GM12878 (cell line): ENCODE measurements around the gene TNRC6C. TPM values are rescaled to one million over a fixed set of nuclear protein-coding genes. Genes with fewer than 3 reads are reported as not detected.

Experiments used
- ATAC-seq: fragments of 200-7000 bp; cut with Tn5 transposase; 3 replicates; pipeline ENCODE4 v1.9.1; 2020; ENCODE audit warnings: mild to moderate bottlenecking, moderate library complexity
- BruUV-seq: library from RNA; stranded (reverse); fragments of 400-500 nt; replicated peaks from 2 replicates; lab custom pipeline; 2021; lab: Mats Ljungman, UMichigan
- CTCF ChIA-PET: fragments of 300-600 bp; sonication (Branson Sonifier 250); formaldehyde crosslinking; extraction: SDS; loops from one replicate; lab custom pipeline; 2021; ENCODE audit warnings: inconsistent platforms; lab: Yijun Ruan, JAX
- POLR2A ChIA-PET: fragments of 350-600 bp; formaldehyde crosslinking; extraction: SDS; loops from one replicate; lab custom pipeline; 2021; ENCODE audit warnings: inconsistent platforms; lab: Charles Lee
- RAD21 ChIA-PET: fragments of 300-600 bp; sonication (Branson Sonifier 250); formaldehyde crosslinking; loops from one replicate; lab custom pipeline; 2023; ENCODE audit warnings: antibody characterized with exemption; ENCODE audit not compliant: unreplicated experiment; lab: Charles Lee
- SMC1A ChIA-PET: fragments of 300-600 bp; sonication (Branson Sonifier 250); formaldehyde crosslinking; loops from one replicate; lab custom pipeline; 2023; ENCODE audit not compliant: unreplicated experiment, uncharacterized antibody; lab: Charles Lee
- DNase-seq: peaks from one replicate; pipeline ENCODE4 v3.0.0-alpha.2; 2011; ENCODE audit warnings: low read depth, low spot score
- FAIRE-seq: peaks from 3 replicates; lab custom pipeline; 2011; peaks lifted over from hg19 to GRCh38; lab: Jason Lieb, UNC
- H2AFZ ChIP-seq: 2 replicates; pipeline ENCODE4 v1.6.0; 2011; ENCODE audit warnings: low read depth, low read length, control low read depth; ENCODE audit not compliant: control insufficient read depth
- H3K27ac ChIP-seq: 2 replicates; pipeline ENCODE4 v1.5.1; 2011; ENCODE audit warnings: control low read depth; ENCODE audit not compliant: control insufficient read depth, insufficient read depth
- H3K27me3 ChIP-seq, 2 experiments: replicated peaks in 1 of 2; 2 replicates each; pipeline versions ENCODE4 v1.6.0 to v1.6.1; 2011; ENCODE audit warnings: low read length in 1 of 2; ENCODE audit not compliant: control insufficient read depth in 2 of 2, insufficient read depth in 2 of 2
- H3K36me3 ChIP-seq, 2 experiments: 2 replicates each; pipeline ENCODE4 v1.5.1; 2011; ENCODE audit warnings: low read length in 1 of 2; ENCODE audit not compliant: control insufficient read depth in 2 of 2, insufficient read depth in 2 of 2
- H3K4me1 ChIP-seq: 2 replicates; pipeline ENCODE4 v1.6.1; 2011; ENCODE audit warnings: mild to moderate bottlenecking, low read length, moderate library complexity, mixed read lengths; ENCODE audit not compliant: control insufficient read depth, insufficient read depth
- H3K4me2 ChIP-seq: 2 replicates; pipeline ENCODE4 v1.6.0; 2011; ENCODE audit warnings: control low read depth; ENCODE audit not compliant: control insufficient read depth, insufficient read depth
- H3K4me3 ChIP-seq: fragments of 200-600 bp; sonication (generic); 2 replicates; pipeline ENCODE4 v1.5.1; 2016
- H3K79me2 ChIP-seq: 2 replicates; pipeline ENCODE4 v1.6.0; 2011; ENCODE audit warnings: low read length; ENCODE audit not compliant: control insufficient read depth, insufficient read depth
- H3K9ac ChIP-seq: 2 replicates; pipeline ENCODE4 v1.8.0; 2011; ENCODE audit warnings: low read length, control low read depth, mixed read lengths; ENCODE audit not compliant: control insufficient read depth, insufficient read depth
- H3K9me3 ChIP-seq: replicated peaks from 3 replicates; pipeline ENCODE4 v1.5.1; 2011; ENCODE audit warnings: mild to moderate bottlenecking, low read length; ENCODE audit not compliant: control insufficient read depth, insufficient read depth
- H4K20me1 ChIP-seq: 2 replicates; pipeline ENCODE4 v1.6.0; 2011; ENCODE audit not compliant: control insufficient read depth, insufficient read depth
- ASH2L ChIP-seq: fragments of 300-600, 200-600 bp; sonication (generic); IDR thresholded peaks from 2 replicates; pipeline ENCODE4 v1.6.1; 2017; ENCODE audit warnings: low read depth, mild to moderate bottlenecking, borderline replicate concordance
- ATF3 ChIP-seq: IDR thresholded peaks from 2 replicates; pipeline ENCODE4 v1.6.1; 2011; ENCODE audit warnings: low read depth, mild to moderate bottlenecking, low read length, moderate library complexity, borderline replicate concordance; ENCODE audit errors: extremely low read depth
- CBX5 ChIP-seq: sonication (generic); IDR thresholded peaks from 2 replicates; pipeline ENCODE4 v1.6.1; 2016; ENCODE audit warnings: low read depth, moderate library complexity, mild to moderate bottlenecking, inconsistent platforms
- CREB1 ChIP-seq: IDR thresholded peaks from 2 replicates; pipeline ENCODE4 v1.6.1; 2012; ENCODE audit warnings: low read depth, mild to moderate bottlenecking, inconsistent platforms
- CREM ChIP-seq: IDR thresholded peaks from 2 replicates; pipeline ENCODE4 v1.6.1; 2014; ENCODE audit warnings: antibody characterized with exemption, low read depth
- EGR1 ChIP-seq, 2 experiments: IDR thresholded peaks; 1 replicate in 1 of 2; 2 replicates in 1 of 2; pipeline ENCODE4 v1.6.1; 2011 to 2012; ENCODE audit warnings: low read depth in 2 of 2, low read length in 2 of 2, borderline replicate concordance in 1 of 2, mild to moderate bottlenecking in 1 of 2, moderate library complexity in 1 of 2
- HDGF ChIP-seq: fragments of 450-650 bp; IDR thresholded peaks from 2 replicates; pipeline ENCODE4 v1.6.1; 2016; ENCODE audit warnings: antibody characterized with exemption
- IKZF1 ChIP-seq: fragments of 450-650 bp; conservative IDR thresholded peaks from 2 replicates; pipeline ENCODE4 v1.6.1; 2017; ENCODE audit warnings: antibody characterized with exemption, mild to moderate bottlenecking
- LARP7 ChIP-seq: fragments of 450-650 bp; IDR thresholded peaks from 2 replicates; pipeline ENCODE4 v1.6.1; 2017; ENCODE audit warnings: mild to moderate bottlenecking
- STAT1 ChIP-seq: fragments of 450-650 bp; conservative IDR thresholded peaks from 2 replicates; pipeline ENCODE4 v1.6.1; 2014; ENCODE audit warnings: antibody characterized with exemption, mild to moderate bottlenecking
- WGBS: methylation state at CpG from one replicate; pipeline ENCODE4 v1.1.6; 2016; ENCODE audit warnings: low lambda C conversion rate; ENCODE audit not compliant: insufficient replicate concordance, insufficient coverage; ENCODE audit errors: missing lambda C conversion rate; 5-methylcytosine and 5-hydroxymethylcytosine counted together
- in situ Hi-C: fragments of 300-500 bp; cut with MboI; formaldehyde crosslinking; loops from 9 replicates; pipeline ENCODE4 v1.14.3; 2018; ENCODE audit warnings: mixed read lengths
- intact Hi-C: fragments of 100-400 bp; cut with micrococcal nuclease; formaldehyde crosslinking; loops from one replicate; pipeline ENCODE4 v1.14.2; 2022; ENCODE audit not compliant: unreplicated experiment
- polyA plus RNA-seq, 11 experiments: library from polyadenylated mRNA; depleted of rRNA in 4 of 11; unstranded in 6 of 11; stranded (reverse) in 5 of 11; fragments of >200 nt; fragmentation: Nextera tagmentation in 4 of 11; fragmentation: Illumina TruSeq in 1 of 11; extraction: Ambion mirVana in 4 of 11; extraction: Trizol in 1 of 11; gene quantifications; 1 replicate in 1 of 11; 2 replicates in 10 of 11; pipeline versions ENCODE4 v1.2.1 to v1.2.3, GENCODE V29; 2011 to 2016; ENCODE audit warnings: inconsistent platforms in 2 of 11, missing spikeins in 2 of 11, low read depth in 1 of 11
- total RNA-seq, 4 experiments: library from RNA; depleted of rRNA in 3 of 4; stranded (reverse); fragments of >200 nt in 3 of 4; fragmentation: Illumina TruSeq in 1 of 4; extraction: Trizol in 1 of 4; gene quantifications; 2 replicates each; pipeline versions ENCODE4 v1.2.1 to v1.2.3, GENCODE V29; 2013 to 2021
- TF ChIP-seq, protein P1 (sequence below): fragments of 450-650 bp; IDR thresholded peaks from 2 replicates; pipeline ENCODE4 v1.6.1; 2017; ENCODE audit warnings: mild to moderate bottlenecking, low read depth, inconsistent platforms; ENCODE audit not compliant: poor library complexity, severe bottlenecking
- TF ChIP-seq, protein P2 (sequence below): IDR thresholded peaks from 2 replicates; pipeline ENCODE4 v1.6.1; 2011; ENCODE audit warnings: borderline replicate concordance, low read depth, mild to moderate bottlenecking, moderate library complexity, mixed read lengths, low read length; ENCODE audit not compliant: insufficient read depth; ENCODE audit errors: extremely low read length
- TF ChIP-seq, protein P3 (sequence below): fragments of 450-650 bp; IDR thresholded peaks from 2 replicates; pipeline ENCODE4 v1.6.1; 2014; ENCODE audit warnings: mild to moderate bottlenecking

TNRC6C gene
- total and polyA plus RNA-seq, 10 of the 15 experiments (the other 5 are each of a cell fraction or from before 2014, with no cell fraction given): 0.40 to 6.1 (median 0.96) TPM

GRCh38 chr17:78007647-78008046 is 49.1 kb downstream of the TNRC6C start (continued):
- TF ChIP-seq EGR1 (IDR thresholded peaks at IDR 0.05; ENCODE audit: borderline replicate concordance in 1 of 2, low read depth in 2 of 2, low read length in 2 of 2): no peak
- no peak for TF ChIP-seq ATF3
- TF ChIP-seq, protein P1, sequence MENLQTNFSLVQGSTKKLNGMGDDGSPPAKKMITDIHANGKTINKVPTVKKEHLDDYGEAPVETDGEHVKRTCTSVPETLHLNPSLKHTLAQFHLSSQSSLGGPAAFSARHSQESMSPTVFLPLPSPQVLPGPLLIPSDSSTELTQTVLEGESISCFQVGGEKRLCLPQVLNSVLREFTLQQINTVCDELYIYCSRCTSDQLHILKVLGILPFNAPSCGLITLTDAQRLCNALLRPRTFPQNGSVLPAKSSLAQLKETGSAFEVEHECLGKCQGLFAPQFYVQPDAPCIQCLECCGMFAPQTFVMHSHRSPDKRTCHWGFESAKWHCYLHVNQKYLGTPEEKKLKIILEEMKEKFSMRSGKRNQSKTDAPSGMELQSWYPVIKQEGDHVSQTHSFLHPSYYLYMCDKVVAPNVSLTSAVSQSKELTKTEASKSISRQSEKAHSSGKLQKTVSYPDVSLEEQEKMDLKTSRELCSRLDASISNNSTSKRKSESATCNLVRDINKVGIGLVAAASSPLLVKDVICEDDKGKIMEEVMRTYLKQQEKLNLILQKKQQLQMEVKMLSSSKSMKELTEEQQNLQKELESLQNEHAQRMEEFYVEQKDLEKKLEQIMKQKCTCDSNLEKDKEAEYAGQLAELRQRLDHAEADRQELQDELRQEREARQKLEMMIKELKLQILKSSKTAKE: no peak
- TF ChIP-seq, protein P2, sequence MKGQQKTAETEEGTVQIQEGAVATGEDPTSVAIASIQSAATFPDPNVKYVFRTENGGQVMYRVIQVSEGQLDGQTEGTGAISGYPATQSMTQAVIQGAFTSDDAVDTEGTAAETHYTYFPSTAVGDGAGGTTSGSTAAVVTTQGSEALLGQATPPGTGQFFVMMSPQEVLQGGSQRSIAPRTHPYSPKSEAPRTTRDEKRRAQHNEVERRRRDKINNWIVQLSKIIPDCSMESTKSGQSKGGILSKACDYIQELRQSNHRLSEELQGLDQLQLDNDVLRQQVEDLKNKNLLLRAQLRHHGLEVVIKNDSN: no peak
- no peak for TF ChIP-seq IKZF1
- TF ChIP-seq ASH2L: no peak

DNA sequence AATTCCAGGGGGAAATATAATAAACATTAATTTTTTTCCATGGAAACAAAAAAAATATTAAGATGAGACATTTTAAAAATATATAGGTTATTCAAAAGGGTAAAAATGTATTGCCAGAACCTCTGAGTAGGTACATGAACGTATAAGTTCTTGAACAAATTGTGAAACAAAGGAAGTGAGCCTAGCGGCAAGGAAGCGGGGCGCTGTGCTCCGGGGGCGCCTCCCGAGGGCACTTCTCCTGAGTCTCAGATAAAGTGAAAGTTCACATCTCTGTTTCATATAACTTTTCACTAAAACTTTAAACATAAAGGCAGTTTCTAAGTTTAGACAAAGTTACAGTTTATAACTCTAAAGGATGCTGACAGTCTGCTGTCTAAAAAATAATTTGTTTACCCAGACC is 52.3 kb downstream of the TNRC6C start:
- DNase-seq: no peak
- no TSS peak for BruUV-seq
- no peak overlapping the region for H3K4me3 ChIP-seq
- no peak for ATAC-seq
- no peaks in the 10 kb centered on the region for H3K79me2 ChIP-seq
- H2AFZ ChIP-seq: no peak overlapping the region
- H3K9ac ChIP-seq: no peak overlapping the region
- no peaks in the 10 kb centered on the region for H4K20me1 ChIP-seq
- POLR2A ChIA-PET: no interaction called here
- H3K36me3 ChIP-seq: no peaks in the 10 kb centered on the region
- TF ChIP-seq, protein P3, sequence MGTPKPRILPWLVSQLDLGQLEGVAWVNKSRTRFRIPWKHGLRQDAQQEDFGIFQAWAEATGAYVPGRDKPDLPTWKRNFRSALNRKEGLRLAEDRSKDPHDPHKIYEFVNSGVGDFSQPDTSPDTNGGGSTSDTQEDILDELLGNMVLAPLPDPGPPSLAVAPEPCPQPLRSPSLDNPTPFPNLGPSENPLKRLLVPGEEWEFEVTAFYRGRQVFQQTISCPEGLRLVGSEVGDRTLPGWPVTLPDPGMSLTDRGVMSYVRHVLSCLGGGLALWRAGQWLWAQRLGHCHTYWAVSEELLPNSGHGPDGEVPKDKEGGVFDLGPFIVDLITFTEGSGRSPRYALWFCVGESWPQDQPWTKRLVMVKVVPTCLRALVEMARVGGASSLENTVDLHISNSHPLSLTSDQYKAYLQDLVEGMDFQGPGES: no peak
- TF ChIP-seq CREB1 (no peak), CREM (no peak), STAT1 (no peak), EGR1 (IDR thresholded peaks at IDR 0.05; ENCODE audit: borderline replicate concordance in 1 of 2, low read depth in 2 of 2, low read length in 2 of 2) (no peak), LARP7 (no peak), CBX5 (no peak), HDGF (no peak)
- intact Hi-C loops: no loop called here
- WGBS: 52% methylated on average over 7 of the region's 7 CpGs
- no peaks in the 10 kb centered on the region for H3K27me3 ChIP-seq
- no peaks in the 10 kb centered on the region for H3K9me3 ChIP-seq
- SMC1A ChIA-PET: interaction anchor here (1.2 to 2.3 kb wide), 4 partner anchors 9 to 468 kb away, joined by 3 to 8 read pairs (median 5); no protein-coding TSS in a partner anchor
- FAIRE-seq: no peak
- CTCF ChIA-PET: interaction anchor here (1.0 to 9.4 kb wide), 4 partner anchors 13 to 257 kb away, joined by 3 to 111 read pairs (median 3); partner anchors contain the start of gene TNRC6C
- in situ Hi-C loops: loop anchor here (5.0 kb wide), 1 partner anchor 473 kb away; no protein-coding TSS in a partner anchor
- H3K4me2 ChIP-seq: no peak overlapping the region
- RAD21 ChIA-PET: interaction anchor here (0.7 to 4.3 kb wide), 5 partner anchors 52 to 590 kb away, joined by 3 to 41 read pairs (median 4); partner anchors contain the start of gene TNRC6C
- no peaks in the 10 kb centered on the region for H3K4me1 ChIP-seq
- no peak overlapping the region for H3K27ac ChIP-seq
